NCI-H2196 (cell line): ENCODE results near the gene CDH1.
"Not testable (repeated sequence)": the region's sequence is repeated elsewhere in the genome, so short reads cannot be mapped to it uniquely, and the experiment has no call there.

ENCODE experiments used
- DNase-seq: peaks from one replicate; lab custom pipeline; 2025; ENCODE audit not compliant: unreplicated experiment; lab: John Stamatoyannopoulos, UW

CDH1 gene

DNA sequence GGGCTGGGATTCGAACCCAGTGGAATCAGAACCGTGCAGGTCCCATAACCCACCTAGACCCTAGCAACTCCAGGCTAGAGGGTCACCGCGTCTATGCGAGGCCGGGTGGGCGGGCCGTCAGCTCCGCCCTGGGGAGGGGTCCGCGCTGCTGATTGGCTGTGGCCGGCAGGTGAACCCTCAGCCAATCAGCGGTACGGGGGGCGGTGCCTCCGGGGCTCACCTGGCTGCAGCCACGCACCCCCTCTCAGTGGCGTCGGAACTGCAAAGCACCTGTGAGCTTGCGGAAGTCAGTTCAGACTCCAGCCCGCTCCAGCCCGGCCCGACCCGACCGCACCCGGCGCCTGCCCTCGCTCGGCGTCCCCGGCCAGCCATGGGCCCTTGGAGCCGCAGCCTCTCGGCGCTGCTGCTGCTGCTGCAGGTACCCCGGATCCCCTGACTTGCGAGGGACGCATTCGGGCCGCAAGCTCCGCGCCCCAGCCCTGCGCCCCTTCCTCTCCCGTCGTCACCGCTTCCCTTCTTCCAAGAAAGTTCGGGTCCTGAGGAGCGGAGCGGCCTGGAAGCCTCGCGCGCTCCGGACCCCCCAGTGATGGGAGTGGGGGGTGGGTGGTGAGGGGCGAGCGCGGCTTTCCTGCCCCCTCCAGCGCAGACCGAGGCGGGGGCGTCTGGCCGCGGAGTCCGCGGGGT, at the start of gene CDH1:
TSS of gene CDH1 (plus strand) at position 247 of the 684 bp plus-strand sequence. CDS start at position 371, 124 bp downstream.
- peak; percentile 74 for DNase-seq

DNA sequence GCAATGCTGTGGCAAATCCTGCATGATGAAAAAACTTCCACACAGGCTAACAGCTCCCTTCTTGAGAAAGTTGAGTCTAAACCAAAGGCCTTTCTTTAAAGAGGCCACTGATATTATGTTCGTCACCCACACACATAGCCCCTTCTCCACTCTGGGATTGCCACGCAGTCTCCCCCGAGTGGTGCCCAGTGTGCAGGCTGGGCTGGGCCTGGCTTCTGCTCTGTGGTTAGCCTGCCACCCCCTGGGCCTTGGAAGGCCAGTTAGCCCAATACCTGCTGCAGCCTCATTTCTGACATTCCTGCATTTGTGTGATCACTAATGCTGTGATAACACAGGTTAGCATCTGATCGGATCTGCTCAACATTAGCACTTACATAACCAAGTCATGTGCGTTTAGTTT, 47.2 kb upstream of the CDH1 start:
- no peak for DNase-seq

DNA sequence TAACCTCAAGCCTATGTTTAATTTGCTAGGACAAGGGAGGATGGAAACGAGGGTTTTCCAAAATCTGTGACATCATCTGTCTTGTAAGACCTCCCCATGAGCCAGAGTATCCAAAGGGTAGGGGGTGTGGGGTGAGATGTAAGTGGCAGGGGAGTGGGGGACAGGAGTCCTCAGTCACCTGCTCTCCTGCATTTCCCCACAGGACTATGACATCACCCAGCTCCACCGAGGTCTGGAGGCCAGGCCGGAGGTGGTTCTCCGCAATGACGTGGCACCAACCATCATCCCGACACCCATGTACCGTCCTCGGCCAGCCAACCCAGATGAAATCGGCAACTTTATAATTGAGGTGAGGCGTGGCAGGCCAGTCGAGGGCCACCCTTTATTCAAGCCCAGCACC, 41.5 kb upstream of the CDH1 start:
- DNase-seq, result no peak

DNA sequence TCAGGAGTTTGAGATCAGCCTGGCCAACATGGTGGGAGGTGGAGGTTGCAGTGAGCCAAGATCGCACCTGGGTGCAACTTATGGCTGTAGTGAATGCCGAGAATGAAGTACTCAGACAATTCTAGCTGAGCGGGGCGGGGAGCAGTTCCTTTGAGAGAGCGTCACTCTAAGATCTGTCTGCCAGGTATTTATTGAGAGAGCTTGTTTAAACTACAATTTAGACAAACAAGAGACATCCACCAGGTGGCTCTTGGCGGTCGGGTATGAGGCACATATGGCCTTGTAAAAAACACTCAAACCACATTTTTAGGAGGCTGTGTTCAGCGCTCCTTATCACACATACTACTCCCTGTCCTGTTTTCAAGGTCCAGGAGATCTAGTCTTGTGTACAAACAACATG, 40.6 kb upstream of the CDH1 start:
- DNase-seq, result no peak

DNA sequence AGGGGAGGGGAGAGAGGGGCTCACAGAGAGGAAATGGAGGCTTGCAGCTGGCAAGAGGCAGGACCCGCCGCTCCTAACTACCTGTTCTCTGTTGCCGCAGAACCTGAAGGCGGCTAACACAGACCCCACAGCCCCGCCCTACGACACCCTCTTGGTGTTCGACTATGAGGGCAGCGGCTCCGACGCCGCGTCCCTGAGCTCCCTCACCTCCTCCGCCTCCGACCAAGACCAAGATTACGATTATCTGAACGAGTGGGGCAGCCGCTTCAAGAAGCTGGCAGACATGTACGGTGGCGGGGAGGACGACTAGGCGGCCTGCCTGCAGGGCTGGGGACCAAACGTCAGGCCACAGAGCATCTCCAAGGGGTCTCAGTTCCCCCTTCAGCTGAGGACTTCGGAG, 39.0 kb upstream of the CDH1 start:
- DNase-seq, result no peak

DNA sequence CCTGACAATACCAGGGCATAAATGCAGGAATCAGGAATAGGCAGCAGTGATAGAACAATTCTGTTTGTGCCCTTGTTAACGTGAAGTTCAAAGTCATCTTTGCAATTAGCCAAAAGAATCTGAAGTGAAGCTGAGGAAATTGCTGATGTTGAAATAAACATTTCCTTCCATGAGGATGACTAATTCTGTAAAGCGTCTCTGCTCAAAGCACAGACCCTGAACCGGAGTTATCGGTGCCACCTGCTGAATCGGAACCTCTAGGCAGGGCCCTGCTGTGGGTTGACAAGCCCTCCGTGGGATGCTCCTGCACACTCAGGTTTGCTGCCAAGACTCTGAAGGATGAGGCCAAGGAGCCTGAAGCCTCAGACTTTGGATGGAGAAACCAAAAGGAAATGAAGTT, 37.0 kb upstream of the CDH1 start:
- no peak for DNase-seq

DNA sequence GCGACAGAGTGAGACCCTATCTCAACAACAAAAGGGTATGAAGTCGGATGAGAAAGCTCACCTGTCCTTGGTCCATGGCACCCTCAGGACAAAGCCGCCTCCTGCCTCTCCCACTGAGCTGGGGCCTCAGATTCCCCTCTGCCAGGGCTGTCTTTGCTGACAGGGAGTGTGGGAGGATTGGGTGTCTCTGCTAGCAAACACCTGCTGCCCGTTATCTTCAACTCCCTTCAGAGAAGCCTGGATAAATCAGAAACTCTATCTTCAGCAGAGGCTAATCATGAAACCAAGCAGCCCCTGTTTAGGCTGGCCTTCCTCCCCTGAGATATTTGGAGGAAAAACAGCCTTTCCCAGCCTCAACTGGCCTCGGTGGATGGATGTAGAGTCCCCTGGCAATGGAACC, 36.3 kb upstream of the CDH1 start:
- no peak for DNase-seq

DNA sequence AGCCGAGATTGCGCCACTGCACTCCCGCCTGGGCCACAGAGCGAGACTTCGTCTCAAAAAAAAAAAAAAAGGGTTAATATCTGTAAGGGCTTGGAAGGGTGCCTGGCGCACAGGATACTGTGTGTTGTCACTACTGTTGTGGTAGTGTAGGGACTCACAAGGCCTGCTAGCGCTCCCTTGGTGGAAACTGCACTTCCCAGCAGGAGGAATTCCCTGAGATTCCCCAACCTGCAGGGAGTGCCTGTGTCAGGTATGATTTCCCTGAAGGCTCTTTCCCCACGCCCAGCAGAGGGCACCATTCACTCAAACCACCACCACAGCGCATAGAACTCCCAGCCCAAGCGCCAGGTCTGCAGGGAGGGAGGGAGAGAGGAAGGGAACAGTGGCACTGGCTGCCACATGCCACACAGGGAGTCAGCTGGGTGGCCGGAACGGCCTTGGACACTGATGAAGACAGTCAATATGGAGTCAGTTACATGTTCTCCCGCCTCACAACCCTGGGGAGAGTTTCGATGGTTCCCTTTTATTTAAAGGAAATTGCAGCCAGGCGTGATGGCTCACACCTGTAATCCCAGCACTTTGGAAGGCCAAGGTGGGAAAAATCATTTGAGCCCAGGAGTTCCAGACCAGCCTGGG, 32.7 kb upstream of the CDH1 start:
- DNase-seq, result peak; percentile 73

DNA sequence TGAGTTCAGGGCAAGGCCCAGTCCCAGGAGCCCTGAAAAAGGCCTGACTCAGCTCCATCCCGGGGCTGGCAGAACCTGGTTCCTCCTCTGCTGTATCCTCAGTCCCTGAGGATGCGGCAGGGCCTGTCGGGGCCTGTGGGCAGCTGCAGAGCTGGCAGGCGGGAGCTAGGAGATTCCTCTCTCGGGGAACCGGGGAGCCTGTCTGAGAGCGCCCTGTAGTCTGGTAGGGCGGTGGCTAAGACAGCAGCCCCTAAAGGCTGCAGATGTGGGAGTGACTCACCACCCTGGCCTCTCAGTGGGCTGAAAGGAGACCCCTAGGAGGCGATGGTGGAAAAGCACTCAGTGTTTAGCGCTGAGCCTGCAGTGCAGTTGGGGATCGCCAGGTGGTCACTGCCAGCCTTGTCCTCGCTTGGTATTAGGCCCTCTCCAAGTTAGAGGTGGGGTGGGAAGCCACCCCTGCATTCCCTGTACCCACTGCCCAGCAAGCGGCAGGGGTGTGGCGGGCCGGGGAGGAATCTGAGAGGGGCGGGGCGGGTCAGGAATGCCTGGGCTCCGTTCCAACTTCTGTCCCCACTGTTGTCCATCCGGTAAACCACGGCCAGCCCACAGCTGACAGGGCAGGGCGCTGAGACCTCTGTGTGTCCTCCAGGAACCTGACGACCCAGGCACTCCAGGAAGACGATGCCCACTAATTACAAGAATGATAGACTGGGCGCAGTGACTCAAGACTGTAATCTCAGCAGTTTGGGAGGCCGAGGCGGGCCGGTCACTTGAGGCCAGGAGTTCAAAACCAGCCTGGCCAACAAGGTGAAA, 29.5 kb upstream of the CDH1 start:
- DNase-seq, result no peak

DNA sequence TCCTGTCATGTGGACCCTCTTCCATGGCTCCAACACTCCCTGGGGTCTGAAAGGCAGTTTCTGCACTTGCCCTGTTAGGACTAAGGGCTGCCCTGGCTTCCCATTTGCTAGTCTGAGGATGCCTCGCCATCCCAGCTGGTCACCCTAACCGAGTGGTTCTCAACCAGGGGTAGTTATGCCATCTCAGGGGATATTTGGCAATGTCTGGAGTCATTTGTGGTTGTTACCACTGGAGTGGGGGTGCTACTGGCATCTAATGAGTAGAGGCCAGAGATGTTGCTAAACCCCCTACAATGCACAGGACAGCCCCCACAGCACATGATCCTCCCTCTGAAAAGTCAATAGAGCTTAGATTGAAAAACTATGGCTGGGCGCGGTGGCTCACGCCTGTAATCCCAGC, 26.9 kb upstream of the CDH1 start:
- DNase-seq, result no peak

DNA sequence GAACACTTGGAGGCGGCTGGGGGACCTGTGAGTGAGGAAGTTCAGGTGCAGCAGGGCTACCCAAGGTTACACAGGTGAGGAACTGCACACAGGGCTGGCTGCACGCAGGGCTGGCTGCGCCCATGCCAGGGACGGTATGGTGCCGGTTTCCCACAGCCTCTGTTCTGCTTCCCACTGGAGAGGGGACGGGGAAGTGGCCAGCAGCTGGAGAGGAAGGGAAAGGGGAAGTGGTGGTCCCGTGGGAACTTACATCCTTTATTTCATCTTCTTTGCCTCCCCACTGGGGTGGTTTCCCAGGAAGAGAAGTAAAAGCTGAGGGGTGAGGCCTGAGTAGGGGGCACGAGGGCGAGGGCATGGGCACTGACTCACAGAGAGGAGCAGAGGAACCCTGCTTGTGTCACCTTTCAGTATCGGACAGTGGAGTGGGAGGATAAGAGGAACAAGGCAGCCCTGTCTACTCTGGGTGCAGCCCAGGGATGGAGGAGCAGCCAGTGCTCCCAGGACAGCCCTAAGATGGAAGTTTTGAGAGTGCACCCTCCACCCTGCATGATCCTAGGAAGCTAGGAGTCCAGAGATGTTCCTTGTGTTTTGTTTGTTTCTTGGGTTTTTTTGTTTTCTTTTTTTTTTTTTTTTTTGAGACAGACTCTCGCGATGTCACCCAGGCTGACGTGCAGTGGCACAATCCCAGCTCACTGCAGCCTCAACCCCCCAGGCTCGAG, 25.5 kb upstream of the CDH1 start:
- DNase-seq, result no peak

DNA sequence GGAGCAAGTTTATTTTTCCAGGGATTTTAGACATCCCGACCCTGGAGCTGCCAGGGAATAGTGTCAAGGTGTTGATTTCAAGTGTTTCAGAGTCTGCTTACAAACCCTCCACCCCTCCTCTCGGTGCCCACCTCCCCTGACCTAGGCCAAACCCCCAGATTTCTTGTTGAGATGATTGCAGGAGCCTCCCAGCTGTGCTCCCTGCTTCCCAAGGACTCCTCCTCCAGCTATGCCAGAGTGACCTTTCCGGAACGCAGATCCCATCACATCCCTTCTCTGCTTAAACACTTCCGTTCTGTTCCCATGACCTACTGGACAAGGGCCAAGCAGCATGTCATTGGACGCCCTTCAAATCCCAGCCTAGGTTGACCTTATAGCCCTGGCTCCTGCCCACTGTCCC, 23.7 kb upstream of the CDH1 start:
- no peak for DNase-seq

DNA sequence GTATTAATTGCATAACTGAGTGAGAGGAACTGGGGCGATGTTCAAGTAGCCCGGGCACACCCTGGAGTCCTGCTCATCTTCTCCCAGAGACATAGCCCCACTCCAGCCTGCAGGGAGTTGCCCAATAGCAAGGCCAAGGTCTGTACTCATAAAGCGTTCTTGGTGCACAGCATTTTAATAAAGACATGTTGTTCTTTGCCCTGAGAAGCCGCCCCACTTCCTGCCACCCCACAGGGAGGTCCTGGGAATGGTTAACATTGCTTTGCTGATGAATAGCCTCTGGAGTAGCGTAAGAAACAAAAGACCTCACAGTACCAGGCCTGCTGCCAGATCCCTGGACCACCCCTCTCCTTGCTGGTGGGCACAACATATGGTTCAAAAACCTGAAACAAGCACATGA, 21.6 kb upstream of the CDH1 start:
- no peak for DNase-seq

DNA sequence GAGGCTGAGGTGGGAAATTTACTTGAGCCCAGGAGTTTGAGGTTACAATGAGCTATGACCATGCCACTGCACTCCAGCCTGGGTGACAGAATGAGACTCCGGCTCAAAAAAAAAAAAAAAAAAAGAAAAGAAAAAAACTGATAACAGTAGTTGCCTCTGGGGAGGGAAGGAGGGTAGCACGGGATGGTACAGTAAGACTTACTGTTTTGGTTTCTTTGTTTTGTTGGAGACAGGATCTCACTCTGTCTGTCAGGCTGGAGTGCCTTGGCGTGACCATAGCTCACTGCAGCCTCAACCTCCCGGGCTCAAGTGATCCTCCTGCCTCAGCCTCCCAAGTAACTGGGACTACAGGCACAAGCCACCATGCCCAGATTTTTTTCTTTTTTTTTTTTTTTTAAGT, 20.6 kb upstream of the CDH1 start:
- DNase-seq, result not testable (repeated sequence)

DNA sequence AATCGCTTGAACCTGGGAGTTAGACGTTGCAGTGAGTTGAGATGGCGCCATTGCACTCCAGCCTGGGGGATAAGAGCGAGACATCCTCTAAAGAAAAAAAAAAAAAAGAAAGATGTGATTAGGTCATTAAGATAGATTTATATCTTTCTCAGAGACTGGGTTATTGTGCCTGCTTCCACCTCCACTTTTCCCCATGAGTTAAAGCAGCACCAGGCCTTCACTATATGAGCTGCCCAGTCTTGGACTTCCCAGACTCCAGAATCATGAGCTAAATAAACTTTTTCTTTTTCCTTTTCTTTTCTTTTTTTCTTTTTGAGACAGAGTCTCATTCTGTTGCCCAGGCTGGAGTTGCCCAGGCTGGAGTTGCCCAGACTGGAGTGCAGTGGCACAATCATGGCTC, 19.4 kb upstream of the CDH1 start:
- no peak for DNase-seq

DNA sequence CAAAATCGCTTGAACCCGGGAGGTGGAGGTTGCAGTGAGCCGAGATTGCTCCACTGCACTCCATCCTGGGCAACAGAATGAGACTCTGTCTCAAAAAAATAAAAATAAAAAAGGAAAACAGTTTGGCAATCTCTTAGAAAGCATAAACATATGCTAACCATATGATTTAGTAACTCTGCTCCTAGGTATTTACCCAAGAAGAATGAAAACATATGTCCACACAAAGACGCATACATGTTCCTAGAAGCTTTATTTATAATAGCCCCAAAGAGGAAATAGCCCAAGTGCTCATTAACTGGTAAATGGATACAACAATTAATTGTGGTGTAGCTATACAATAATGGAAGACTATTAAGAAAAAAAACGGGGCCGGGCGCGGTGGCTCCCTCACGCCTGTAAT, 18.5 kb upstream of the CDH1 start:
- DNase-seq, result no peak

DNA sequence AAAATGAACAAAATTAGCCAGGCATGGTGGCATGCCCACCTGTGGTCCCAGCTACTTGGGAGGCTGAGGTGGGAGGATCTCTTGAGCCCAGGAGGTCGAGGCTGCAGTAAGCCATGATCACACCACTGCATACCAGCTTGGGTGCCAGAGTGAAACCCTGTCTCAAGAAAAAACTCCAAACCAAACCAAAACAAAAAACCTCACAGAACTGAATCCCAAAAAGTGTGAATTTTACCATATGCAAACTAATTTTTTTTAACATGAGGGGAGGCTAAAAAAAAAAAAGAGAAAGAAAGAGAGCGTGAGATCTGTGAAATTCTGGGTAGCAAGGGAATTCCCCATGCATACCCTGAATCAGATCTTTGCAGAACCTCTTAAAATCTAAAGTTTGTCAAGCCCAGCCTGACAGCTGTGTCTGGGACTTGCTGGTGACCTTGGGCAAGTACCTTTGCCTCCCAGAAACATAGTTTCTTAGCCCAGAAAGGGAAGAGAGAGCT, 17.1 kb upstream of the CDH1 start:
- no peak for DNase-seq

DNA sequence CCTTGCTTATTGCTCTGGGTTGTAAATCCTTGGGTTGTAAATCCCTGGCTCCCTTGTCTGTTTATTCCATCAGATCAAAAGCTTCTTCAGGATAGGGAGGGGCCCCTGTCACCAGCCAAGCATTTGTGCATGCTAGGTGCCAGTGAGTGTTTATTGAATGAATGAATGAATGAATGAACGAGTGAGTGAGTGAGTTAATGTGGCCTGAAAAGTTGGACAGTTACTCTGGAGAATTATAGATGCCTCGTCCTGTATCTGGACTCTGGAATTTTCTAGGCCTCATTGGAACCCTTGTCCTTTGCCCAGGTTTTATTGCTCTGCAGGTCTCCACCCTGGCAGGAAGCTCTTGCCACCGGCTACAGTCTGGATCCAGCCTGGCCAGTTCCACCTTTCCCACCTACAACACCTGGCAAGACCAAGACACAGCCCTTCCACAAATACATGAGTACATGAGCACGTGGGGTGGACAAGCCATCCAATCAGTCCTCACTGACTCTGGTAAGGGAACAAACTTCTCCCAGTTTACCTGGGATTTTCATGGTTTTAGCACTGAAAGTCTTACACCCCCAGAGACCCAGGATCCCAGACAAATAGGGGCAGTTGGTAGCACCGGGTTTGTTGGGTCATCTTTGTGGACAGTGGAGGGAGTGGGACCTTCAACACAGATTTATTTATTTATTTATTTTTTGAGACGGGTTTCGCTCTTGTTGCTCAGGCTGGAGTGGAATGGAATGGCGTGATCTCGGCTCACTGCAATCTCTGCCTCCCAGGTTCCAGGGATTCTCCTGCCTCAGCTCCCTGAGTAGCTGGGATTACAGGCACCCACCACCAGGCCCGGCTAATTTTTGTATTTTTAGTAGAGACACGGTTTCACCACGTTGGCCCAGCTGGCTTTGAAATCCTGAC, 14.7 kb upstream of the CDH1 start:
- DNase-seq, result no peak

DNA sequence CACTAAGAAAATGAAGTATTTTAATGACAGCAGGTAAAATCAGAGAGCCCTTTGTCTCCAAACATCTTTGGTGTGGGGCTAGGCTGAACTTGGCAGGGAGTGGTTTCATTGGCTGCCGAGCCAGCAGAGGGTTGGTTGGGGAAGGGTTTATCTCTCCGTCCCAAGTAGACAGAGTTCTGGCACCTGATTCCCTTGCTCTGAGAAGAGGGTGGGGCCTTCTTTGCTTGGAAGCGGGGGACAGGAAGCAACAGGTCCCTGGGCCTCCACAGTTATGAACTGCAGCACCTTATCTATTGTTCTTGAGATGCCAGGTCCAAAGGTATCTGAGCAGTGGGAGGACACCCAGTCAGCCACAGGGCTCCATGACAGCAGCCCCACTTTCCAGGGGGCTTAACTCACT, 12.3 kb upstream of the CDH1 start:
- no peak for DNase-seq

DNA sequence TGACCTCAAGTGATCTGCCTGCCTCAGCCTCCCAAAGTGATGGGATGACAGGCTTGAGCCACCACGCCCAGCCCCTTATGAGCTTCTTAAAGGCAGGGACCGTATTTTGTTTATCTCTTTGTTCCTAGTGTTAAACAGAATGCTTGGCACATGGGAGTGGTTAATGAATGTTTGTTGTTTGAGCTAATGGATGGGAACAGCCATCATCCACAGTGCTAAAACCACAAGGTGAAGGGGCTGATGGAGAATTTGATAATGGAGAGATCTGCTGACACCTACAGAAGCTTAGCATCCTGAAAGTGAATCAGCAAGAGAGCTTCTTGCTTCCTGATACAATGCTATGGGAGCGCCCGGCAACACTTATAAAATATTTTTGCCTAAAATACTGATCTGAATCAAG, 8.6 kb upstream of the CDH1 start:
- DNase-seq, result no peak
